HG02678 (cell line): ENCODE results near the gene TFR2.
"Not testable (repeated sequence)": the region's sequence is repeated elsewhere in the genome, so short reads cannot be mapped to it uniquely, and the experiment has no call there.

ENCODE experiments used
- ATAC-seq: cut with Tn5 transposase; IDR thresholded peaks from one replicate; pipeline ENCODE4 v1.9.1; 2021; ENCODE audit warnings: mild to moderate bottlenecking, moderate library complexity; ENCODE audit not compliant: unreplicated experiment

Gene TFR2

GRCh38 chr7:100678291-100678984, 37.1 kb upstream of the TFR2 start:
- no peak for ATAC-seq

DNA sequence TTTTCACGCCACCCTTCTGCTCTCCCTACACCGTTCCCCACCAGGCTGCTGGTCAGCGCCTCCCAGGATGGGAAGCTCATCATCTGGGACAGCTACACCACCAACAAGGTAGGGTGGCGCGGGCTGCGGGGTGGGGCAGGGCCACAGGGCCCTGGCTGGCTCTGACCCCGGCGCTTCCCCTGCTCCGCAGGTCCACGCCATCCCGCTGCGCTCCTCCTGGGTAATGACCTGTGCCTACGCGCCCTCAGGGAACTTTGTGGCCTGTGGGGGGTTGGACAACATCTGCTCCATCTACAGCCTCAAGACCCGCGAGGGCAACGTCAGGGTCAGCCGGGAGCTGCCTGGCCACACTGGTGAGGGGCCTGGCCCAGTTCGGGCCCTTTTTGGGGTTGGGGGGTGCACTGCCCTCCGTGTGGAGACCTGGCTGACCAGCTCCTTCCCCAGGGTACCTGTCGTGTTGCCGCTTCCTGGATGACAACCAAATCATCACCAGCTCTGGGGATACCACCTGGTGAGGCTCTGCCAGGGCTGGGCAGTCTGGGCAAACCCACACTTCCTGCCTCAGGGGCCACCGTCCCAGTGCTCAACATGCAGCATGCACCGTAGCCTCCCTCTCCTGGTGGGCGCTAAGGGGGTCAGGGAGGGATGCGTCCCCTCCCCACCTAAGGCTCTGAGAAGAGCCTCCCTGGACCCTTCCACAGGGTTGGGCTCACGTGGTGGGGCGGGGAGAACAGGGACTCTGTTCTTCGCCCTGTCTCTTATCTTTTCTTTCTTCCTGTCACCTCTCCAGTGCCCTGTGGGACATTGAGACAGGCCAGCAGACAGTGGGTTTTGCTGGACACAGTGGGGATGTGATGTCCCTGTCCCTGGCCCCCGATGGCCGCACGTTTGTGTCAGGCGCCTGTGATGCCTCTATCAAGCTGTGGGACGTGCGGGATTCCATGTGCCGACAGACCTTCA, 36.2 kb upstream of the TFR2 start:
- no peak for ATAC-seq

DNA sequence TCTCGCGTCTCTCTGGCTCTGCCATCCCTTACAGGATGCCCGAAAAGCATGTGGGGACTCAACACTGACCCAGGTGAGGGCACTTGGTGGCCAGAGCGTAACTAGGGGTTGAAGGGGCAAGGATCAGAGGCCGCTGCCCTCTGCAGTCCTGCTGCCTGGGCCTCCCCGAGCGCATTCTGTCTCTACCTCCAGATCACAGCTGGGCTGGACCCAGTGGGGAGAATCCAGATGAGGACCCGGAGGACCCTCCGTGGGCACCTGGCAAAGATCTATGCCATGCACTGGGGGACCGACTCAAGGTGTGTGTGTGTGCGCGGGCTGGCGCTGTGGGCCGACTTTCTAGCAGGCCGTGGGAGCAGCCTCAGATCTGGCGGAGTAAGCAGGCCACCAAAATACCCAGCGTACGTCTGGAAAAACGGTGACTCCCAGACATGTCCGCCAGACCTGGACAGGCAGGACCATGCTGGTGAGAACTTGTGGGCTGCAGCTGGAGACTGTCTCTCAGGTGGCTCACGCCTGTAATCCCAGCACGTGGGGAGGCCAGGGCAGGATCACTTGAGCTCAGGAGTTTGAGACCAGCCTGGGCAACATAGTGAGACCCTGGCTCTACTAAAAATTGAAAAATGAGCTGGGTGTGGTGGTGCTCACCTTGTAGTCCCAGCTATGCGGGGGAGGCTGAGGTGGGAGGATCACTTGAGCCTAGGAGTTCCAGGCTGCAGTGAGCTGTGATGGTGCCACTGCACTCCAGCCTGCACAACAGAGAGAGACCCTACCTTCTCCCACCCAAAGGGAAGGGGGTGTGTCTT, 35.4 kb upstream of the TFR2 start:
- no peak for ATAC-seq

GRCh38 chr7:100675581-100676350, 34.4 kb upstream of the TFR2 start:
- ATAC-seq = peak; percentile 29

GRCh38 chr7:100675105-100675451, 33.7 kb upstream of the TFR2 start:
- no peak for ATAC-seq

- no peak for ATAC-seq
These were observed 33.2 kb upstream of the TFR2 start for GRCh38 chr7:100674411-100675104.

- no peak for ATAC-seq
These were observed 32.6 kb upstream of the TFR2 start for GRCh38 chr7:100673942-100674410.

GRCh38 chr7:100673302-100673941, 32.1 kb upstream of the TFR2 start, which contains the start of gene GNB2:
TSS of gene GNB2 (plus strand) at chr7:100673740. CDS start at chr7:100676266, 2,526 bp downstream.
- ATAC-seq = peak; percentile 72

DNA sequence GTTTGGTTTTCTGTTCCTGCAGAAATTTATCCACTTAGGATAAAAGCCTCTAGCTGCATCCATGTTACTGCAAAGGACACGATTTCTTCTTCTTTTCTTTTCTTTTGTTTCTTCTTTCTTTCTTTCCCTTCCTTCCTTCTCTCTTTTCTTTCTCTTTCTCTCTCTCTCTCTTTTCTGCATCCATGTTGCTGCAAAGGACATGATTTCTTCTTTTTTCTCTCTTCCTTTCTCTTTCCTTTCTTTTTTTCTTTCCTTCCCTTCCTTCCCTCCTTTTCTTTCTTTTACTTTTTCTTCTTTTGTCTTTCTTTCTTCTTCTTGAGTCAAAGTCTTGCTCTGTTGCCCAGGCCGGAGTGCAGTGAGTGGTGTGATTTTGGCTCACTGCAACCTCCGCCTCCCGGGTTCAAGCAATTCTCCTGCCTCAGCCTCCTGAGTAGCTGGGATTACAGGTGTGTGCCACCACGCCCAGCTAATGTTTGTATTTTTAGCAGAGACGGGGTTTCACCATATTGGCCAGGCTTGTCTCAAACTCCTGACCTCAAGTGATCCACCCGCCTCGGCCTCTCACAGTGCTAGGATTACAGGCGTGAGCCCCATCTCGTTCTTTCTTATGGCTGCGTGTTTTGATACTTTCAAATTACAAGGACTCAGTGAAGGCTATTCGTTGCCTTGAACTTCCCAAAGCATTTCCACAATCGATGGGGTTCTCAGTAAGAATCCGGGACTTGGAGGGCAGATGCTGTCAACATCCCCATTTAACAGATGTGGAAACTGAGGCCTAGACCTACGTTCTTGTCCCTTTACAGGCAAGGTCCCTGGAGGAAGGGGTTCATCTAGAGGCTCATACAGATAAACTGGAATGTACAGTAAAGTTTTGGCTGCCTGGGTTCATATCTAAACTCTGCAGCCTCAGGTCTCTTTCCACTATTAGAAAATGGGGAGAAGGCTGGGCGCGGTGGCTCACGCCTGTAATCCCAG, 30.3 kb upstream of the TFR2 start:
- no peak for ATAC-seq

- ATAC-seq = no peak
These were observed 28.7 kb upstream of the TFR2 start for GRCh38 chr7:100670074-100670473.

- ATAC-seq = not testable (repeated sequence)
These were observed 27.8 kb upstream of the TFR2 start for GRCh38 chr7:100669106-100669505.

GRCh38 chr7:100668069-100668449, 26.7 kb upstream of the TFR2 start:
- no peak for ATAC-seq

GRCh38 chr7:100667331-100668068, 26.1 kb upstream of the TFR2 start:
- no peak for ATAC-seq

- no peak for ATAC-seq
These were observed 23.9 kb upstream of the TFR2 start for GRCh38 chr7:100665168-100665726.

GRCh38 chr7:100662194-100662776, 20.9 kb upstream of the TFR2 start:
- ATAC-seq = not testable (repeated sequence)

GRCh38 chr7:100655908-100656674, 14.7 kb upstream of the TFR2 start, which contains the start of gene ACTL6B:
TSS of gene ACTL6B (minus strand) at chr7:100656448. CDS start at chr7:100656354, 94 bp downstream.
- ATAC-seq = no peak
